HG02884 (cell line): Measurements from ENCODE around the gene EXOC4.

ENCODE experiments used
- ATAC-seq: cut with Tn5 transposase; IDR thresholded peaks from one replicate; pipeline ENCODE4 v1.9.1; 2021; ENCODE audit warnings: mild to moderate bottlenecking, moderate library complexity; ENCODE audit not compliant: unreplicated experiment

EXOC4 gene

DNA sequence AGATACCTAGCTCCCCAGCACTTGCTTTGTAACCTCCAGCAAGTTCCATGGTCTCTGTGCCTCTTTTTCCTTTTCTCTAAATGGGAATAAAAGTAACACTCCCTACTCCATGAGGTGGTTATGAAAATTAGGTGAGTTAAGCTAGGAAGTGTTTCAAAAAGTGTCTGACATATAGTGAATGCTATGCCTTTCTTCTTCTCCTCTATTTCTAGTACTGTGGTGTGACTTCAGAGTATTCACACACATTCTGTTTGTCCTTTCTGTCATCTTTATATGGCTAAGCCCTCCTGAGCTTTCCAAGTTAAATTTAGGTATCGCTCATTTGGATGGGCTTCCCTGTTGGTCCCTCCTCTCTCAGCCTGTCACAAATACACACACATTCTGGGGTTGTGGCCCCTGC, 229.7 kb downstream of the EXOC4 start:
- no peak for ATAC-seq

DNA sequence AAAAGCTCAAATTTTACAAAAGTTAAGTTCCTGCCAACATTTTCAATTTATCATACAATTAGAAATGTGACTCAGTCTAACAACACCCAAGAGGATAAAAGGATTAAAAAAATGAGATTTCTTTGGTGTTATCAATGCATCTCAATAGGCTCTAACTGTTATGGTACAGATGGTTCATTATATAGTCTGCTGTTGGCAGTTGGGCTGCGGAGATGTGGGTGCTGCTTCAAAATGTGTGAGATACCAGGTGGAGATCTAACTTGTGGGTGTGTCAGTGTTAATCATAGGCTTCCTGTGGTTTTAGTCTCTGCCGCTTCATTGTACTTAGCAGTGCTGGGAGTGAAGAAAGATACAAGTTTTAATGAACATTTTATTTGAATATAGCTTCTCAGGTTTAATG, 231.2 kb downstream of the EXOC4 start:
- ATAC-seq: no peak

- no peak for ATAC-seq
These were observed 237.0 kb downstream of the EXOC4 start for GRCh38 chr7:133489906-133490305.

- no peak for ATAC-seq
These were observed 238.4 kb downstream of the EXOC4 start for GRCh38 chr7:133491201-133491691.

DNA sequence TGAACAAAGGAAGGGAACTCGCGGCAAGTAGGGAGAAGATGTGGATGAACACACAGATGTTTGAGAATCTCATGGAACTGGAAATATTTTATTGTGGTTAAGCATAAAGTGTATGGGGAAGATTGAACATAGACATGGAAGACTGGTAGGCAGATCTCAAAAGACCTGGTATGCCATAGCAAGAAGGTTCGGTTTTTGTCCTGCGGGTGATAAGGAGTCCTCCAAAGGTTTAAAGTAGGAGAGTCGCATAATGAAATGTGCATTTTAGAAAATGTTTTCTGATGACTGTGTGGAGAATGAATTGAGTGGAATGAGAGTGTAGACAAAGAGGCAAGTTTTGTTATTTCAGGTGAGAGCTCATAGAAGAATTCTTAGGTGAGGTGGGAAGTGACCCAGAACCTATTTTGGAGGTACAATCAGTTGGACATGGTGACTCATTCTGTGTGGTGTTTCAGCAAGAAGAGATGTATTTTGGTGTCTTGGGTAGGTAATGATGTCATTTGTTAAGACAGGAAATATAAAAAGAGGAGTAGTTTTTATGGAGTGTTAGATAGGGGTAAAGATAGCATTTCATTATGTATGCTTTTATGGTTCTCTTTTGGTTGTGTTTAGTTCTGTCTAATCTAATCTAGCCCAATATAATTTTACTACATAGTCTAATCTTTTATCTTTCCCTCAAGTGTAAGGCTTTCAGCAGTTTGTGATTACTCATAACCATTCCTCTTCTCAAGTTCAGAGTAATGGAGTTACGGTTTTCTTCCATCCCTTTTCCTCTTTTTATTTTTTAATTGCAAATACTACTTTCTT, 239.2 kb downstream of the EXOC4 start:
- ATAC-seq: no peak

DNA sequence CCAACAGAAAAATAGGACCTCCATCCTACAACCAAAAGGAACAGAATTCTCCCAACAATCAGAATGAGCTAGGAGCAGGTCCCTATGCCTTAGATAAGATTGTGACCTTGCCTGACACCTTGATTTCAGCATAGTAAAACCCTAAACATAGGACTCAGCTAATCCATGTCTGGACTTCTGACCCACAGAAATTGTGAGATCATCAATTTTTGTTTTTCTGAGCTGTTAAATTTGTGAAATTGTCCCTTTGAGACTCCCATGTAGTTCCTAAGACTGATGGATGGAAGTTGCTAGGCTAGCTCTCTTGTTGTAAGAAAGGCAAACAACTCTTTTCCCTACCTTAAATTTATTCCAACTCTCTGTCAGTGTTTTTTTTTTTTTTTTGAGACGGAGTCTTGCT, 244.2 kb downstream of the EXOC4 start:
- ATAC-seq: no peak

DNA sequence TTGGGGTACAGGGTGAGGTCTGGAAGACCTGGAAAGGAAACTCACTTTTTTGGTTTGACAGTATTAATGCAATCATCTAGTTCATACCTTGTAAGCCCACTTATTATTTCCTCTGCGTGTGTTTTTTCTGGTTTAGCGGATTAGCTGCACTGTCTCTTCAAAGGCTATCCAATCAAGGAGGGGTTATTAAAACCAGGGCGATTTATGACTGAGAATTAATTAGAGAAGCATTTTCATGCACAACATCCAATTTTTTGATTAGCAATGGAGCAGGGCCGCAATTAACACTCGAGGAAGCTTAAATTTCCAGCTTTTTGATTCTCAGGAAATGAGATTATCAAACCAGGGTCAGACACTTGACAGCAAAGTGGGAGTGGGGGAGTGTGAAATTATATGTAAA, 248.9 kb downstream of the EXOC4 start:
- no peak for ATAC-seq

DNA sequence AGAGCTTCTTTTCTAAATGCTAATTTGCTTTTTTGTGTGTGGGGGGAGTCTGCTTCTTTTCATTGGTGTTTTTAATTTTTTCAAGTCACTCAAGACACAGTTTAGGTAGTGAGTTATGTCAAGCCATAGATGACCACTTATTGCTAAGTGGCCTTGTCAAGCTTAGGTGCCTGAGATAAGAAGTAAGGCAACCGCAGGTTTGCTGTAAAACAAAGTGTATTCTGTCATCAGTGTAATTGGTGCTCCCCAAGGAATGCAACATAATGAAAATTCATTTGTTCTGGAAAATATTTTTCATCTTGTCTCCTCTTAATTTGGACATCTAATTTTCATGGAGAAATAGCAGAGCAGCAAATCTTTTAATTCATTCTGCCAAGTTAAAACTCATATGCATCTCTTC, 249.6 kb downstream of the EXOC4 start:
- ATAC-seq: no peak

- ATAC-seq: no peak
These were observed 250.1 kb downstream of the EXOC4 start for GRCh38 chr7:133502972-133503371.

GRCh38 chr7:133504825-133505224, 251.9 kb downstream of the EXOC4 start:
- ATAC-seq: no peak

GRCh38 chr7:133509822-133510221, 256.9 kb downstream of the EXOC4 start:
- ATAC-seq: no peak

- ATAC-seq: no peak
These were observed 257.6 kb downstream of the EXOC4 start for GRCh38 chr7:133510326-133511055.

DNA sequence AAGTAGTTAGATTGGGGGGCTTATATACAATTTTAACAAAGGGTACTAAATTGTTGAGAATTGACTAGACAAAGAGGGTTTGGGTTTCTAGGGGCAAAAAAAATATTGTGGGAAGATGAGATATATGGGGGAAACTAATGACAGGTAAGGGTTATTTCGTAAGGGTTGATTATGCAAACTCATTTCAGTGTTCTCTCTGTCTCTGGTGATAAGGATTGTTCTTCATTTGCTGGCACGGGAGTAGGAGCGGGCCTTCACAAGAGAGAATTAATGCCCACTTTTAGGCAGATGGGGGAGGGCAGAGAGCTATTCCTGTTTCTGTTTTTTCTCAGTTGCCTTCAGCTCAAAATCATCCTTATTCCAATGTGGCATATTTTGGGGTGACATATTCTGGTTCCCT, 258.4 kb downstream of the EXOC4 start:
- ATAC-seq: no peak

- no peak for ATAC-seq
These were observed 258.8 kb downstream of the EXOC4 start for GRCh38 chr7:133511708-133512107.

DNA sequence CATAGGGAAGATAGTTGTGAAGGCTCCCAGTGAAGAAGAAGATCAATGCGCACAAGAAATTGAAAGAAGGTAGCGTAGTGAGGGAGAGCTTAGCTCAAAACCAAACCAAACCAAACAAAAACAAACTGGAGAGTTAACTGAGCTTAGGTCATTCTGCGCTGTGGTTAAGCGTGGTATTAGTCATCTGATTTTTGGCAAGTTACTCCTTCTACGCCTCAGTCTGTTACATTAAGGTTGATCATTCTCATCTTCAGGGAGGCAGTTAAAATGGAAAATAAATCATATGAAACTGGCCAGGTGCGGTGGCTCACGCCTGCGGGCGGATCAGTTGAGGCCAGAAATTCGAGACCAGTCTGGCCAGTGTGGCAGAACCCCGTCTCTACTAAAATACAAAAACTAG, 259.7 kb downstream of the EXOC4 start:
- ATAC-seq: no peak

DNA sequence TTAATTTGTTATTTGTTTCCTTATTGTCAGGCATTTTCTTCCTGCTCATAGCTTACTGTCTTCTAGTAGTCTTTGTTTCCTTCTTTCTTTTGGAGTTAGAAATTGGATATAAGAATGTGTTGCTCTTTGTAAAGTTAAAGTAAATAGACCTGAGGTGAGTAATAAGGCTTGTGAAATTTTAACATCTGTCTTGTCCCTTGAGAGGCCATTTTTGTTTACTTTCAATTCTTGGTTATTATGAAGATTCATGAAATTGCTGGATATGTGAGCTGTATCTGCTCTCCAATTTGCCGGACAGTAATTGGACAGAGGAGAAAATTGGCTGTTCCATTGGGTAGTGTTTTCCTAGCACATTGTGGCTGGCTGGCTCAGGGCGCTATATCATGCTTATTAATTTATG, 260.7 kb downstream of the EXOC4 start:
- ATAC-seq: no peak

- no peak for ATAC-seq
These were observed 261.7 kb downstream of the EXOC4 start for GRCh38 chr7:133514551-133514950.

GRCh38 chr7:133517766-133518165, 264.9 kb downstream of the EXOC4 start:
- no peak for ATAC-seq

- ATAC-seq: no peak
These were observed 265.8 kb downstream of the EXOC4 start for GRCh38 chr7:133518718-133519117.

GRCh38 chr7:133520248-133520647, 267.4 kb downstream of the EXOC4 start:
- ATAC-seq: no peak

DNA sequence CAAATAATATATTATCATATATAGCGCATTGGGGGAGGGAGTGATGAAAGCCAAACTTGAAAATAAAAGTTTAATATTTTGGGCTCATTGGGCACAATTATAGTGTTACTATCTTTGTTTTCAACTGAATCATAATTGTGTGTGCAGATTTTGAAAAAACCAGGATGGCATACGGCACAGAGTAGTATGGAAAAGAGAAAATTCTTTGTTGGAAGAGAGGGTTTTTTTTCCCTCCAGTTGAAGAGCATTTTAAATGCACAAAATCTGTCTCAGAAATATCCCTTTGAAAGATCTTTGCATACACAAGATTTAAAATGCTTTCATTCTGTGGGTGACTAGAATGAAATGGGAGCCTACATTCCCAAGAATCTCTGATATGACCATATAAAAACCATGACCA, 269.6 kb downstream of the EXOC4 start:
- ATAC-seq: no peak

DNA sequence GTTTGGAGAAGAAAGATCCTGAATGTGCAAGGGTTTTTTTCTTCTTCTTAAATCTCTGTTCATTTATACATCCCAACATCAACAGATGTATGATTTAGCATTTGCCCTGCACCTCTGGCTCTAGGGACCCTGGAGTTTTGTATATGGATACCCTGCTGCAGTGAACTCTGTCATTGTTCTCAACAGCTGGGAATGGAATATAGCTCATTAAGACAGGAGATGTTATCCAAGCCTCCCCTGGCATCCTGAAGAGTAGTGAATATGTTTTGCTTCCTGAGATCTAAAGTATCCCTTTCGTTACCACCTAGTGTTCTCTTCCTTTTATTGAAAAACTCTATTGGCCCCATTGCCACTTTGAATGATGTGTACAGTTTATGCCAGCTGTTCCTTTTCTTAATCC, 275.9 kb downstream of the EXOC4 start:
- no peak for ATAC-seq
